ENCODE measurements around the gene C2orf72. TPM values are rescaled to one million over a fixed set of nuclear protein-coding genes. Genes with fewer than 3 reads are reported as not detected.
"Not testable (repeated sequence)": the region's sequence is repeated elsewhere in the genome, so short reads cannot be mapped to it uniquely, and the experiment has no call there.

The C2orf72 gene
- polyA plus RNA-seq (ENCODE audit: insufficient read length in 4 of 4) = 1 to 10 TPM; 2.9 to 4.4 (median 3.9) TPM

- DNase-seq (ENCODE audit: low read depth in 4 of 4, low spot score in 3 of 4) = no peak
Measured at GRCh38 chr2:231037202-231037730, at the start of gene C2orf72. C2orf72 (plus strand) TSS chr2:231037523; CDS start chr2:231037566, 43 bp downstream.

- no peak for DNase-seq (ENCODE audit: low read depth in 4 of 4, low spot score in 3 of 4)
Measured at GRCh38 chr2:230989731-230990130, 47.6 kb upstream of the C2orf72 start.

GRCh38 chr2:230990131-230990898, 47.0 kb upstream of the C2orf72 start:
- no peak for DNase-seq (ENCODE audit: low read depth in 4 of 4, low spot score in 3 of 4)

- DNase-seq (ENCODE audit: low read depth in 4 of 4, low spot score in 3 of 4) = no peak
Measured at GRCh38 chr2:230990899-230991150, 46.5 kb upstream of the C2orf72 start.

GRCh38 chr2:230991598-230991997, 45.7 kb upstream of the C2orf72 start:
- no peak for DNase-seq (ENCODE audit: low read depth in 4 of 4, low spot score in 3 of 4)

GRCh38 chr2:230995821-230996220, 41.5 kb upstream of the C2orf72 start, which contains the start of gene SPATA3:
SPATA3 (plus strand) TSS chr2:230996121; CDS start chr2:230996234, 113 bp downstream.
- DNase-seq (ENCODE audit: low read depth in 4 of 4, low spot score in 3 of 4) = no peak

GRCh38 chr2:230996661-230997060, 40.7 kb upstream of the C2orf72 start:
- no peak for DNase-seq (ENCODE audit: low read depth in 4 of 4, low spot score in 3 of 4)

- DNase-seq (ENCODE audit: low read depth in 4 of 4, low spot score in 3 of 4) = no peak
Measured at GRCh38 chr2:230998882-230999281, 38.4 kb upstream of the C2orf72 start.

GRCh38 chr2:230999477-230999876, 37.8 kb upstream of the C2orf72 start:
- no peak for DNase-seq (ENCODE audit: low read depth in 4 of 4, low spot score in 3 of 4)

- no peak for DNase-seq (ENCODE audit: low read depth in 4 of 4, low spot score in 3 of 4)
Measured at GRCh38 chr2:231000211-231000904, 37.0 kb upstream of the C2orf72 start.

GRCh38 chr2:231001036-231001435, 36.3 kb upstream of the C2orf72 start:
- no peak for DNase-seq (ENCODE audit: low read depth in 4 of 4, low spot score in 3 of 4)

- no peak for DNase-seq (ENCODE audit: low read depth in 4 of 4, low spot score in 3 of 4)
Measured at GRCh38 chr2:231001921-231002320, 35.4 kb upstream of the C2orf72 start.

GRCh38 chr2:231002641-231003040, 34.7 kb upstream of the C2orf72 start:
- DNase-seq (ENCODE audit: low read depth in 4 of 4, low spot score in 3 of 4) = no peak

GRCh38 chr2:231003186-231003585, 34.1 kb upstream of the C2orf72 start:
- DNase-seq (ENCODE audit: low read depth in 4 of 4, low spot score in 3 of 4) = no peak

- DNase-seq (ENCODE audit: low read depth in 4 of 4, low spot score in 3 of 4) = not testable (repeated sequence)
Measured at GRCh38 chr2:231004930-231005329, 32.4 kb upstream of the C2orf72 start.

- DNase-seq (ENCODE audit: low read depth in 4 of 4, low spot score in 3 of 4) = no peak
Measured at GRCh38 chr2:231007286-231008098, 29.8 kb upstream of the C2orf72 start.

- no peak for DNase-seq (ENCODE audit: low read depth in 4 of 4, low spot score in 3 of 4)
Measured at GRCh38 chr2:231008131-231008530, 29.2 kb upstream of the C2orf72 start.

GRCh38 chr2:231009236-231009919, 27.9 kb upstream of the C2orf72 start:
- no peak for DNase-seq (ENCODE audit: low read depth in 4 of 4, low spot score in 3 of 4)

- DNase-seq (ENCODE audit: low read depth in 4 of 4, low spot score in 3 of 4) = no peak
Measured at GRCh38 chr2:231010201-231010730, 27.1 kb upstream of the C2orf72 start.

- DNase-seq (ENCODE audit: low read depth in 4 of 4, low spot score in 3 of 4) = no peak
Measured at GRCh38 chr2:231011526-231011925, 25.8 kb upstream of the C2orf72 start.
